ENCODE data around the gene SMIM10L1. TPM values are rescaled to one million over a fixed set of nuclear protein-coding genes. Genes with fewer than 3 reads are reported as not detected.

The SMIM10L1 gene
- polyA plus RNA-seq (2011; rRNA removed) (4.6 and 6.2 TPM in 2 replicates), polyA plus RNA-seq (2017; fragmentation: RNase III; extraction: RNeasy Plus Mini Kit Qiagen cat#74134 plus additional on column Dnase treatment) (8.3 to 8.4 TPM (median 8.3 TPM) in 3 replicates), polyA minus RNA-seq (2011; rRNA and poly(A)+ RNA removed) (1.3 and 2.3 TPM in 2 replicates)
- polyA plus RNA-seq (2012; cell fraction: cytosol; rRNA removed), result 4.8 and 5.6 TPM in 2 replicates
- polyA plus RNA-seq (2012; cell fraction: nucleus; rRNA removed), result 2.8 and 3.2 TPM in 2 replicates

GRCh38 chr12:11171145-11171968 lies at the start of gene SMIM10L1:
TSS of gene SMIM10L1 (plus strand) at chr12:11171194. CDS start at chr12:11171357, 163 bp downstream.
- POLR2A ChIA-PET, result interaction anchor here (0.6 to 1.7 kb wide), 17 partner anchors 8 to 886 kb away, joined by 3 to 15 read pairs (median 4); no protein-coding TSS in a partner anchor
- FAIRE-seq (no peak), ATAC-seq (peak; percentile 99 to 100), DNase-seq (ENCODE audit: low read depth in 1 of 2, low spot score in 1 of 2) (peak; percentile 81 to 96)
- Histone ChIP-seq H3K9me3 (no peaks in the 10 kb centered on the region), H3K4me3 (peak within 1 kb of the TSS; percentile 84), H3K4me1 (peaks cover 30% of the 10 kb centered on the region; the same call in 2 of the 3 replicates), H3K4me2 (peak within 1 kb of the TSS; percentile 82), H3K27ac (peak within 1 kb of the TSS; percentile 95 to 96)
- CTCF ChIA-PET, result interaction anchor here (0.7 to 2.2 kb wide), 7 partner anchors 8 to 774 kb away, joined by 3 to 7 read pairs (median 4); no protein-coding TSS in a partner anchor
- 3% methylated on average over 34 of the region's 70 CpGs for WGBS (ENCODE audit: missing lambda C conversion rate)
- TF ChIP-seq POLR2A (IDR thresholded peaks at IDR 0.05; ENCODE audit: low read length) (peak; percentile 88), EHMT2 (IDR thresholded peaks at IDR 0.05; ENCODE audit: low read depth) (no peak), GATA3 (IDR thresholded peaks at IDR 0.05; ENCODE audit: borderline replicate concordance) (peak; percentile 43; the same call in 1 of the 2 replicates), CBX2 (IDR thresholded peaks at IDR 0.05; ENCODE audit: borderline replicate concordance, low read depth) (no peak), ZSCAN20 (CRISPR knock-in tag; IDR thresholded peaks at IDR 0.05) (no peak), BCL3 (IDR thresholded peaks at IDR 0.05) (peak; percentile 79; the same call in 1 of the 3 replicates), RARB (CRISPR knock-in tag; IDR thresholded peaks at IDR 0.05) (no peak), MAX (IDR thresholded peaks at IDR 0.05) (peak; percentile 79), NPAS2 (CRISPR knock-in tag; IDR thresholded peaks at IDR 0.05; ENCODE audit: borderline replicate concordance) (no peak), NFE2L2 (conservative IDR thresholded peaks at IDR 0.05; ENCODE audit: low read length) (no peak), CEBPB (IDR thresholded peaks at IDR 0.05) (no peak), ESRRA (IDR thresholded peaks at IDR 0.05; ENCODE audit: borderline replicate concordance, low read length) (no peak), CBX8 (IDR thresholded peaks at IDR 0.05) (no peak), PHF8 (IDR thresholded peaks at IDR 0.05; ENCODE audit: borderline replicate concordance, low read depth) (peak; percentile 94), FOSL2 (IDR thresholded peaks at IDR 0.05) (no peak), FOSL2 (CRISPR knock-in tag; IDR thresholded peaks at IDR 0.05) (peak; percentile 44), E2F6 (IDR thresholded peaks at IDR 0.05; ENCODE audit: borderline replicate concordance, low read depth) (no peak), KDM5A (IDR thresholded peaks at IDR 0.05) (no peak), ZNF302 (CRISPR knock-in tag; IDR thresholded peaks at IDR 0.05) (no peak), RAD21 (conservative IDR thresholded peaks at IDR 0.05 in 1 of 2, IDR thresholded peaks at IDR 0.05 in 1 of 2) (no peak), FOSB (CRISPR knock-in tag; IDR thresholded peaks at IDR 0.05) (peak; percentile 64; the same call in 1 of the 2 replicates), NR3C1 (IDR thresholded peaks at IDR 0.05) (no peak), HEYL (CRISPR knock-in tag; IDR thresholded peaks at IDR 0.05) (no peak), SMC3 (IDR thresholded peaks at IDR 0.05) (no peak), RCOR1 (IDR thresholded peaks at IDR 0.05; ENCODE audit: low read depth, low read length) (no peak), TFCP2L1 (CRISPR knock-in tag; IDR thresholded peaks at IDR 0.05) (no peak), MAZ (IDR thresholded peaks at IDR 0.05; ENCODE audit: borderline replicate concordance, low read depth, low read length) (no peak), EP300 (IDR thresholded peaks at IDR 0.05) (no peak), ZC3H11A (IDR thresholded peaks at IDR 0.05) (no peak), TP53 (CRISPR knock-in tag; IDR thresholded peaks at IDR 0.05) (peak; percentile 75; the same call in 1 of the 2 replicates), JUN (IDR thresholded peaks at IDR 0.05) (peak; percentile 78 to 88; a peak in 4 of 5 replicates), SREBF2 (IDR thresholded peaks at IDR 0.05) (no peak), CHD4 (IDR thresholded peaks at IDR 0.05; ENCODE audit: borderline replicate concordance) (no peak), CHD2 (IDR thresholded peaks at IDR 0.05; ENCODE audit: low read length, partially characterized antibody) (peak; percentile 97), HOXA7 (CRISPR knock-in tag; IDR thresholded peaks at IDR 0.05) (0 out of 2 replicates have a peak, but pooled peaks have one; percentile 53)
- TF ChIP-seq, protein P1, sequence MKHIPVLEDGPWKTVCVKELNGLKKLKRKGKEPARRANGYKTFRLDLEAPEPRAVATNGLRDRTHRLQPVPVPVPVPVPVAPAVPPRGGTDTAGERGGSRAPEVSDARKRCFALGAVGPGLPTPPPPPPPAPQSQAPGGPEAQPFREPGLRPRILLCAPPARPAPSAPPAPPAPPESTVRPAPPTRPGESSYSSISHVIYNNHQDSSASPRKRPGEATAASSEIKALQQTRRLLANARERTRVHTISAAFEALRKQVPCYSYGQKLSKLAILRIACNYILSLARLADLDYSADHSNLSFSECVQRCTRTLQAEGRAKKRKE (CRISPR knock-in tag; IDR thresholded peaks at IDR 0.05; ENCODE audit: low read depth), result no peak
- TF ChIP-seq, protein P2, sequence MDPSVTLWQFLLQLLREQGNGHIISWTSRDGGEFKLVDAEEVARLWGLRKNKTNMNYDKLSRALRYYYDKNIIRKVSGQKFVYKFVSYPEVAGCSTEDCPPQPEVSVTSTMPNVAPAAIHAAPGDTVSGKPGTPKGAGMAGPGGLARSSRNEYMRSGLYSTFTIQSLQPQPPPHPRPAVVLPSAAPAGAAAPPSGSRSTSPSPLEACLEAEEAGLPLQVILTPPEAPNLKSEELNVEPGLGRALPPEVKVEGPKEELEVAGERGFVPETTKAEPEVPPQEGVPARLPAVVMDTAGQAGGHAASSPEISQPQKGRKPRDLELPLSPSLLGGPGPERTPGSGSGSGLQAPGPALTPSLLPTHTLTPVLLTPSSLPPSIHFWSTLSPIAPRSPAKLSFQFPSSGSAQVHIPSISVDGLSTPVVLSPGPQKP (IDR thresholded peaks at IDR 0.05; ENCODE audit: low read depth, low read length), result no peak

Measured in A549 (cell line).